ENCODE data around the gene NPY4R2.
"Not testable (repeated sequence)": the region's sequence is repeated elsewhere in the genome, so short reads cannot be mapped to it uniquely, and the experiment has no call there.

Gene NPY4R2

DNA sequence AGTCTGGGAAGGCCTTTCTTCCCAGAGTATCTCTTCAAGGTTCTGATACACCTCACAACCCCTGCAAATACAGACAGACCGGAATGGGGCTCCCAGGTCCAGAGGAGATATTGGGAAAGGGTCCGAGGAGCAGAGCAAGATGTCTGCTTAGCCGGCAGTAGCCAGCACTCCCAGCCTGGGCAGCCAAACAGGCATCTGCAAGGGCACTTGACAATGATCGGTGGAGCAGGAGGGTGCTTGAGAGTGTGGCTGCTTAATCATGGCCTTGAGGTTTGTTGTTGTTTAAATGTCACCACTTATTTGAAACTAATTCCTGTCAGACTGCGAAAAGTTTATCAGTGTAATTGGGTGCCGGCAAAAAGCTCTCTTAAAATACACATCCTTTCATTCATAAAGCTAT, 15.0 kb downstream of the NPY4R2 start:
- DNase-seq: not testable (repeated sequence)

GRCh38 chr10:47936772-47937228, 18.3 kb downstream of the NPY4R2 start:
- DNase-seq: not testable (repeated sequence)

- not testable (repeated sequence) for DNase-seq
Measured at GRCh38 chr10:47937634-47938033, 19.2 kb downstream of the NPY4R2 start.

- not testable (repeated sequence) for DNase-seq
Measured at GRCh38 chr10:47940821-47941220, 22.4 kb downstream of the NPY4R2 start.

DNA sequence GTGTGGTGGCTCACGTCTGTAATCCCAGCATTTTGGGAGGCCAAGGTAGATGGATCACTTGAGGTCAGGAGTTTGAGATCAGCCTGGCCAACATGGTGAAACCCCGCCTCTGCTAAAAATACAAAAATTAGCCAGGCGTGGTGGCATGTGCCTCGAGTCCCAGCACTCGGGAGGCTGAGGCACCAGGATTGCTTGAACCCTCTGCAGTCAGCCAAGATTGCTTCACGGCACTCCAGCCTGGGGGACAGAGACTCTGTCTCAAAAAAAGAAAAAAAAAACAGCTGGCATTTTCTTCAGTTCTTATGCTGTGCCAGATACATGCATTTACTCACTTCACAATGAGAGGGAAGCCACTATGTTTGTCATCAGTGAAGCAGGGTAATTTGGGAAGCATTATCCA, 22.9 kb downstream of the NPY4R2 start:
- DNase-seq: not testable (repeated sequence)

DNA sequence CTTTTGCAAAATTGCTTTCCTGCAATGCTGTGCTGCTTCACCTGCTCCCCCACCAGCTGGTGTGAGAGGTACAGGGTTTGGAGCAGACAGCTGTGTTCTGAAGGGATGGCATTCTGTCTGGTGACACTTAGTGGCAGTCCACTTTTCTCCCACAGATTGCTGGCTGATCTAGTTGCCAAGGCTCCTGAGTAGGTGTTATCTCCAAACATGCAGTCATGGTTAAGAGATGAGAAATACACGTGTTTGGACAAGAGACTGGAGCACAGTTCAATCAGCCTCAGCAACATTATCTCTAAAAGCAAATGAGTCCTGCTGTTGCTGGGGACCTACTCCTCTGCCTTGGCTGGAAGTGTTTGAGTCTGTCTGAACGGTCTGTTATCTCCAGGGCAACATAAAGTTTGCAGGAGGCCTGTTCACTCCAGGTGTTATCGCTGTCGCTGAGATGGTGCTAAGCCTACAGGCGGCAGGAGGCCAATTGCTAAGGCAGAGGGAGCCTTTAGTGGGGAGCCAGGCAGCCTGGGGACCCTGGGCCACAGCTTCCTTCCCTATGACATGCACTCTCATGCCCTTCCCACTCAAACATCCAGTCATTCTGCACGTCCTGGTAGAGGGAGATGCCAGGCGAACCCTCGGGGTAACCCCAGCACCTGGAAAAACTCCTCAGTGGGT, 24.0 kb downstream of the NPY4R2 start:
- not testable (repeated sequence) for DNase-seq

DNA sequence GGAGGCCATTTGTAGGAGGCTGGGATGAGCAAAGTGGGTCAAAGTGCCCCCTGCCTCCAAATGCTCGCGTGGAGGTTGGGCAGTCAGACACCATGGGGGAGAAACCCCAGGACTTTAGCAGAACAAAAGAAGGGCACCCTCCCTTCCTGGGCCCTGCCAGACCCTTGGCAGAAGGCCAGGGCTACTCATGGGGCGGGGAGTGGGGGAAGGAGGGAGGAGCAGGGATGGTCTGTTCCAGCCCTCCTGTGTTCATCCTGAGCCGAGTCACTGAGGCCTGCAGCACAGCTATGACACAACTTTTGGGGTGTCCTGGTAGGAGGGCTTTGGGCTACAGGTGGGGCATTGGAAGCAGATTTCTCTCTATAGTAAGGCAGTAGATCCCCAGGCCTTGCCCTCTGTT, 24.9 kb downstream of the NPY4R2 start:
- DNase-seq: not testable (repeated sequence)

DNA sequence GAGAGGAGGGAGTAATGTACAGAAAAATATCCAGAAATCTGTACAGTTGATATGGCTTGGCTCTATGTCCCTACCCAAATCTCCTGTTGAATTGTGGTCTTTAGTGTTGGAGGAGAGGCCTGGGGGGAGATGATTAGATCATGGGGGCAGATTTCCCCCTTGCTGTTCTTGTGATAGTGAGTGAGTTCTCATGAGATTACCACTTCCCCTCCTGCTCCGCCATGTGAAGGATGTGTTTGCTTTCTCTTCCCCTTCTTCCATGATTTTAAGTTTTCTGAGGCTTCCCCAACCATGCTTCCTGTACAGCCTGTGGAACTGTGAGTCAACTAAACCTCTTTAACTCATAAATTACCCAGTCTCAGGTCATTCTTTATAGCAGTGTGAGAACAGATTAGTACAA, 29.0 kb downstream of the NPY4R2 start:
- not testable (repeated sequence) for DNase-seq

DNA sequence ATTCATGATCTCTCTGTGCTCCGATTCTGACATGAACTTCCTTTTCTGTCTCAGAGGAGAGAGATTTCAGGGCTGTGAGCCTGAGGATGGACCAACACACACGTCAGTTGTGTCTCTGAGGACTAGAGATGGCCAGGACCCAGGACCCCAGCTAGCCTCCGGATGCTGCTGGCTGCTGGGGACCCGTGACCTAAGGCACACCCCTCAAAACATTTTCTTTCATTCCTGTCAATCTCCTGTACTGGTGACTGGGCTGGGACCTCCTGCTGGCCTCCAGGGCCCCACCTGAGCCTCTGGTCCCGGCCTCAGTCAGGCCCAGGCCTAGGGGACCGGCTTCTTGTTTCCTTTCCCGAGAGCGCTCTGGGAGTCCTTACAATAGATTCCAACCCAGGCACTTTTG, 38.7 kb downstream of the NPY4R2 start:
- DNase-seq: not testable (repeated sequence)

- DNase-seq: not testable (repeated sequence)
Measured at GRCh38 chr10:47959677-47960076, 41.2 kb downstream of the NPY4R2 start.

DNA sequence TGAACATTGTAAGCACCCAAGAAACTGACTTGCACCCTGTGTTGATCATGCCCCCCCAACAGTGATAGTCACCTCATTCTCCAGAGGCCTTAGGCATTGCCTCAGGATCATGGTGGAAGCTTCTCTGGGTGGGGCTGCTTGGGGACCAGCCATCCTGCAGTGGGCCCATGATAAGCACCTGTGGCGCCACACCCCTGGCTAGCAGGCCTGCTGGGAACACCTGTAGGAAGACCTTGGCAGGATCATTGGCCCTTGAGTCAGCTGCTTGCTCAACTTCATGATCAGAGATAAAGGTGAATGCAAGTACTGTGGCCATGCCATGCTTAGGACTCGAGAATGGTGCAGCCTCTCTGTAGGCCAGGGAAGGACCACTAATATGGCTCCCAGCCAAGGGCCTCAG, 42.2 kb downstream of the NPY4R2 start:
- not testable (repeated sequence) for DNase-seq

GRCh38 chr10:47962785-47963184, 44.3 kb downstream of the NPY4R2 start:
- not testable (repeated sequence) for DNase-seq

DNA sequence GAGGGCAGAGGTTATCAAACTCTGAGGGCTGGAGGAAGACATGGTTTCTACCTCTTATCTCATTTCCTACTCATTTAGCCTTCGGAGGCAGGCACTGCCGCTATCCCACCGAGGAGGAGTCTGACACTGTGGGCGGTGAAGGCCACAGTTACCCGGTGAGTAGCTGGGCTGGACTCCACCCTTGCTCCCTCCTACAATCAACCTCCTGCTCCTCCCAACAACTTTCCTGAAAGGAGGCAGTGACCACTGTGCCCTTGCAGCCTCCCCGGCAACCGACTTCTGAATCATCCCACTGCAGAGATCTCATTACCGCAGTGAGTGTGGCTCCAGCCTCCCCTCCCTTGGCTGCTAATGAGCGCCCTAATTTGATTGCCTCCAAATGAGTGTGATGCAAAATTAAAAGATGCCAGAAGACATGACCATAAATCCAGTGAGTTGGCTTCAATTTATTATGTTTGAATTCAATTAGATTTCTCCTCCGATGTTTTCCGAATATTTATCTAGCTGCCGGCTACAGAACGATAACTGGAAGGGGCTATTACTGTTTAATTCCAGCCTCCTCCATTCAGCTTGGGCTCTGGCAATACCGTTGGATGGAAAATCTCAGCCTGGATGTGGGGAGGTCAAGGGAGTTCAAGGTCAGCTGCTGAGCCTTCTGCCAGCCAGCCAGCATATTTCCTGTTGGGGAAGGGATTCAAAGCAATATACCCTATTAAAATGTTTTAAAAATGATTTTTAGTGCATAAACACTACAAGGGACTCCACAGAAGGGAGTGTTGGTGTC, 46.0 kb downstream of the NPY4R2 start:
- not testable (repeated sequence) for DNase-seq

DNA sequence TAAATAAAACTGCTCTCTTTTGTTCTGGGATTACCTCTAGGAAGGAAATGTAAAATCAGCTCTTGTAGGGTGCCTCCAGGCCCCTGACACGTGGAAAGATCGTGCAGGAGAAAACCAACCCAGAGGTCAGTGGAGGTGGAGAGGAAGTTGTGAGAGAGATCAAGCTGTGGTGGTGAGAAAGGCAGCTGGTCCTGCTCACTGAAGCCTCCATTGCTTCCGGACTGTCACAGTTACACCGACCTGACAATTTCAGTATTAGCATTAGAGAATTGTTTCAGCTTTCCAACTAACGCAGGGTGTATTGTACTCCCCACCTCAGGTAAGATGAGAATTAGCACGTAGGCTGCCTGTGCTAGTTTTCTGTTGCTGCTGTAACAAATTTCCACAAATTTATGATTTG, 50.5 kb downstream of the NPY4R2 start:
- not testable (repeated sequence) for DNase-seq

DNA sequence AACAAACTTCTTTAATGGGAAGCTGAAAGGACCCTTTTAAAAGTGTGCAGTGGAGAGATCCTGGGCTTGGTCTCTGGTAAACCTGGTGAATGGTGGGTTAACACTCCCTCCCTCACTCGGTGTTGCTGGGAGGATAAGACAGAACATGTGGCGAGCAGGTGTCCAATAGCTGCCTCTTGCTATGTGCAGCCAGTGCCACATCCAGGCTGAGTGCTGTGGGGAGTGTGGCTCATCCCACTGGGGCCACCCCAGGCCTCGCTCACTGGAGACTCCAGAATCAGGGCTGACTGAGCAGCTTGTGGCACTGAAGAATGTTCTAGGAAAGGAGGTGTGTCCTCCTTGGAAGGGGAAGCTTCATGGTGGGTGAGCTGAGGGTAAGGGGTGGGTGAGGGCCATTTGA, 51.6 kb downstream of the NPY4R2 start:
- not testable (repeated sequence) for DNase-seq

DNA sequence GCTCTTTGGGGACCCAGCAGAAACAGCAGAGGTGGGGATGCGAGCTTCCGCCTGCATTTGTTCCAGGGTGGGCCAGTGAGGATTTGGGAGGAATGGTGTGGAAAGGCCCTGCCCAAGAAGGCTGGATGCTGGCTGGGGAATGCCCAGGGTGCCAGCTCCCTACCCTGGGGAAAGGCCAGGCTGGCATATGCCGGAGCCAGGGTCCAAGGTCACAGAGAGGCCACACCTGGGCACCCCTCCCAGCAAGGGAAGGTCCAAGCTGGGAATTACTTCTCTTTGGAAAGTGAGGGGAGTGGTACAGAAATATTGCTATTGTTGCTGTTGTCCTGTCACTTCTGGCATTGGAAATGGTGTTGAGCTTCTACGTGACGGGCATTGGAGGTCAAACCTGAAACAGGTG, 53.1 kb downstream of the NPY4R2 start:
- DNase-seq: not testable (repeated sequence)

DNA sequence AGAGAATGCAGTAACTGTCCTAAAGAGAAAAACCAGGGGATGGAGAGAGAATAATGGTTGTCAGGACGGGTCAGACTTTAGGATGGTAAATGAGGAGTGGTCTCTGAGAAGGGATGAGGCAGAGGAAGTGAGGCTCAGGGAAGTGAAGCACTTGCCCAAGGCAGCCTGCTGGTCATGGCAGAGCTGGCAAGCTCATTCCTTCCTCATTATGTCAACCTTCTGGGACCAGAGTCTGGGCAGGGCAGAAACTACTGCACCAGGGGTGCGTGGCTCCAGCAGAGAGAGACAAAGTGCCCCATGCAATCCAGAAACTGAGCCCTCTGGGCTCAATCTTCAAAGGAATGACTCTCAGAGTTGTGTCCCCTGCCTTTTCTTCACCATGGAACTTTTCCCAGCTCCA, 53.6 kb downstream of the NPY4R2 start:
- DNase-seq: not testable (repeated sequence)
